MCF 10A (cell line): Measurements from ENCODE around the gene SUMO4. TPM values are rescaled to one million over a fixed set of nuclear protein-coding genes. Genes with fewer than 3 reads are reported as not detected.

Experiments used
- BruUV-seq: library from RNA; stranded (reverse); fragments of 400-500 nt; replicated peaks from 2 replicates; lab custom pipeline; 2021; lab: Mats Ljungman, UMichigan
- CTCF ChIA-PET: fragments of 300-600 bp; sonication (Branson Sonifier 250); formaldehyde crosslinking; extraction: SDS; loops from one replicate; lab custom pipeline; 2021; ENCODE audit warnings: antibody characterized with exemption, inconsistent platforms; lab: Yijun Ruan, JAX
- POLR2A ChIA-PET: fragments of 300-600, 350-650 bp; sonication (Branson Sonifier 250); formaldehyde crosslinking; extraction: SDS; loops from one replicate; lab custom pipeline; 2020; ENCODE audit warnings: antibody characterized with exemption, inconsistent platforms; lab: Yijun Ruan, JAX
- DNase-seq: peaks from one replicate; pipeline ENCODE4 v3.0.0-alpha.2; 2018; ENCODE audit not compliant: unreplicated experiment
- H3K27ac Mint-ChIP-seq: one replicate; pipeline ENCODE4 v1.8.0; 2022; ENCODE audit warnings: mild to moderate bottlenecking, low read depth, mixed read lengths; ENCODE audit not compliant: unreplicated experiment
- H3K27me3 Mint-ChIP-seq: one replicate; pipeline ENCODE4 v1.8.0; 2022; ENCODE audit warnings: mixed read lengths; ENCODE audit not compliant: insufficient read depth, unreplicated experiment
- H3K36me3 Mint-ChIP-seq: one replicate; pipeline ENCODE4 v1.8.0; 2022; ENCODE audit warnings: mild to moderate bottlenecking, moderate library complexity, mixed read lengths; ENCODE audit not compliant: insufficient read depth, unreplicated experiment
- H3K4me1 Mint-ChIP-seq: one replicate; pipeline ENCODE4 v1.8.0; 2022; ENCODE audit warnings: mixed read lengths; ENCODE audit not compliant: insufficient read depth, unreplicated experiment
- H3K4me3 Mint-ChIP-seq: one replicate; pipeline ENCODE4 v1.8.0; 2022; ENCODE audit warnings: mild to moderate bottlenecking, moderate library complexity, mixed read lengths; ENCODE audit not compliant: unreplicated experiment
- H3K9me3 Mint-ChIP-seq: one replicate; pipeline ENCODE4 v1.8.0; 2022; ENCODE audit warnings: mixed read lengths; ENCODE audit not compliant: unreplicated experiment
- CTCF ChIP-seq: fragments of 200-600 bp; IDR thresholded peaks from one replicate; pipeline ENCODE4 v1.8.0; 2022; ENCODE audit warnings: antibody characterized with exemption, mild to moderate bottlenecking; ENCODE audit not compliant: unreplicated experiment
- intact Hi-C: fragments of 100-400 bp; cut with micrococcal nuclease; formaldehyde crosslinking; loops from 2 replicates; pipeline ENCODE4 v1.14.1; 2022
- total RNA-seq: library from RNA; stranded (reverse); gene quantifications from 2 replicates; pipeline ENCODE4 v1.2.3, GENCODE V29; 2022

The SUMO4 gene
- total RNA-seq, 1 experiment from 2014 or later: 2.1 TPM

DNA sequence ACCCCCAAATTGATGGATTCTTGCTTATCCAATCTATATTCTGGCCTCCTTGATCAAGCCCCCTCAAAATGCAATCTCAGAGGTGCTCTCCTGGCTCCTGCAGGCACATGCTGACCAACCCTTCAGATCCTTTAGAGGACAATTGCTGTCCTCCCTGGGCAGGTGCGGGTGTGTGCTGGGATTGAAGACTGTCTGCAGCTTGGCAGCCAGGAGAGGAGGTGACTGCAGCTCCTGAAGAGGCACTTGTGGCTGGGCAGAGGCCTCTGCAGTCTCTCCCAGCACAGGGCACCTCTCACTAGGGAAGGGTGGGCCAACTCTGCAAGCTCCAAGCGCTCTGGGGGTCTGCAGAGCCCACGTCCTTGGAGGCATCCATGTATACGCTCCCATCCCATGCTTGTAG is 28.5 kb downstream of the SUMO4 start:
- Mint-ChIP-seq H3K9me3 (no peaks in the 10 kb centered on the region), H3K27ac (no peak overlapping the region), H3K36me3 (no peaks in the 10 kb centered on the region), H3K4me3 (no peak overlapping the region), H3K4me1 (peaks cover 4% of the 10 kb centered on the region), H3K27me3 (no peaks in the 10 kb centered on the region)
- no peak for DNase-seq
- BruUV-seq: no TSS peak
- ChIA-PET CTCF (interaction anchor here (0.6 to 1.9 kb wide), 8 partner anchors 8 to 705 kb away, joined by 3 to 5 read pairs (median 4); no protein-coding TSS in a partner anchor), POLR2A (interaction anchor here (0.6 to 0.8 kb wide), 2 partner anchors 111 to 297 kb away, joined by 3 read pairs; partner anchors contain the start of gene TAB2)
- no peak for TF ChIP-seq CTCF
- intact Hi-C loops: loop anchor here (1.0 kb wide), 1 partner anchor 112 kb away; no protein-coding TSS in a partner anchor

- Mint-ChIP-seq H3K4me1 (peaks cover 4% of the 10 kb centered on the region), H3K36me3 (no peaks in the 10 kb centered on the region), H3K27me3 (no peaks in the 10 kb centered on the region), H3K4me3 (no peak overlapping the region), H3K27ac (no peak overlapping the region), H3K9me3 (no peaks in the 10 kb centered on the region)
- DNase-seq: no peak
- TF ChIP-seq CTCF: no peak
- BruUV-seq: no TSS peak
- POLR2A ChIA-PET: interaction anchor here (0.6 to 2.0 kb wide), 4 partner anchors 112 to 678 kb away, joined by 3 to 6 read pairs (median 3); partner anchors contain the start of gene TAB2
- CTCF ChIA-PET: interaction anchor here (0.6 to 4.4 kb wide), 7 partner anchors 9 to 707 kb away, joined by 3 to 49 read pairs (median 4); no protein-coding TSS in a partner anchor
- intact Hi-C loops: loop anchor here (1.0 to 10.0 kb wide), 3 partner anchors 113 to 685 kb away; partner anchors contain the start of gene UST
Measured at GRCh38 chr6:149429427-149430360, 29.6 kb downstream of the SUMO4 start.

- Mint-ChIP-seq H3K4me1 (peaks cover 4% of the 10 kb centered on the region), H3K9me3 (no peaks in the 10 kb centered on the region), H3K36me3 (no peaks in the 10 kb centered on the region), H3K4me3 (no peak overlapping the region), H3K27ac (no peak overlapping the region), H3K27me3 (no peaks in the 10 kb centered on the region)
- peak; percentile 87 for DNase-seq
- ChIA-PET POLR2A (interaction anchor here (0.6 to 2.0 kb wide), 14 partner anchors 15 to 405 kb away, joined by 3 to 15 read pairs (median 4); partner anchors contain the start of gene TAB2), CTCF (interaction anchor here (0.6 to 4.4 kb wide), 64 partner anchors 8 to 1525 kb away, joined by 3 to 74 read pairs (median 4); no protein-coding TSS in a partner anchor)
- no TSS peak for BruUV-seq
- TF ChIP-seq CTCF: peak; percentile 92
- intact Hi-C loops: loop anchor here (1.0 to 10.0 kb wide), 6 partner anchors 85 to 853 kb away; partner anchors contain the start of gene UST
Measured at GRCh38 chr6:149431905-149432775, 32.1 kb downstream of the SUMO4 start.
